Naive thymus-derived CD4-positive, alpha-beta T cell (primary cell): ENCODE data around the gene CCDC102A. TPM values are rescaled to one million over a fixed set of nuclear protein-coding genes. Genes with fewer than 3 reads are reported as not detected.
A peak's percentile ranks its signal among the peaks of the same experiment; 100 is the strongest.

Experiments
- ATAC-seq: fragments of 150-1000 bp; cut with Tn5 transposase; 2 replicates; pipeline ENCODE4 v1.10.0; 2021; ENCODE audit warnings: mild to moderate bottlenecking, moderate library complexity
- CTCF ChIA-PET: fragments of 350-600 bp; sonication (Branson Sonifier 250); formaldehyde crosslinking; loops from one replicate; lab custom pipeline; 2021; ENCODE audit warnings: antibody characterized with exemption; lab: Charles Lee
- POLR2A ChIA-PET: fragments of 350-600 bp; sonication (Branson Sonifier 250); formaldehyde crosslinking; loops from one replicate; lab custom pipeline; 2021; ENCODE audit warnings: antibody characterized with exemption, inconsistent platforms; lab: Charles Lee
- DNase-seq, 9 donors: peaks; one replicate each; pipeline versions ENCODE4 v3.0.0 to v3.0.0-alpha.2; 2020 to 2022; ENCODE audit warnings: mixed read lengths in 1 of 9
- H3K27ac ChIP-seq: one replicate; pipeline ENCODE4 v1.7.0; 2013; ENCODE audit warnings: mild to moderate bottlenecking, low read depth, low read length, moderate library complexity
- H3K27me3 ChIP-seq, 2 donors: one replicate each; pipeline ENCODE4 v1.7.0; 2013; ENCODE audit warnings: low read length in 2 of 2, mild to moderate bottlenecking in 2 of 2, moderate library complexity in 2 of 2; ENCODE audit not compliant: control insufficient read depth in 2 of 2, insufficient read depth in 2 of 2
- H3K36me3 ChIP-seq, 3 experiments: 1 replicate in 2 of 3; 2 replicates in 1 of 3; pipeline ENCODE4 v1.7.0; 2013; ENCODE audit warnings: low read length in 3 of 3, mild to moderate bottlenecking in 3 of 3, moderate library complexity in 1 of 3; ENCODE audit not compliant: insufficient read depth in 3 of 3, control insufficient read depth in 2 of 3
- H3K4me1 ChIP-seq, 2 donors: one replicate each; pipeline ENCODE4 v1.7.0; 2013; ENCODE audit warnings: low read length in 2 of 2, mild to moderate bottlenecking in 2 of 2, moderate library complexity in 1 of 2; ENCODE audit not compliant: control insufficient read depth in 2 of 2, insufficient read depth in 2 of 2
- H3K4me3 ChIP-seq: 2 replicates; pipeline ENCODE4 v1.7.0; 2013; ENCODE audit warnings: mild to moderate bottlenecking, low read length
- H3K9me3 ChIP-seq, 3 experiments: 1 replicate in 2 of 3; 2 replicates in 1 of 3; pipeline ENCODE4 v1.7.0; 2013; ENCODE audit warnings: low read length in 3 of 3; ENCODE audit not compliant: control insufficient read depth in 2 of 3
- H3K27ac Mint-ChIP-seq, 9 donors: one replicate each; pipeline ENCODE4 v1.8.0; 2020 to 2022; ENCODE audit warnings: mixed read lengths in 9 of 9, mild to moderate bottlenecking in 8 of 9, moderate library complexity in 5 of 9, inconsistent platforms in 2 of 9
- H3K27me3 Mint-ChIP-seq, 5 donors: one replicate each; pipeline ENCODE4 v1.8.0; 2021 to 2022; ENCODE audit warnings: mixed read lengths in 5 of 5, mild to moderate bottlenecking in 1 of 5
- H3K36me3 Mint-ChIP-seq, 5 donors: one replicate each; pipeline ENCODE4 v1.8.0; 2020 to 2022; ENCODE audit warnings: mixed read lengths in 5 of 5, mild to moderate bottlenecking in 3 of 5, inconsistent platforms in 1 of 5
- H3K4me1 Mint-ChIP-seq, 7 donors: one replicate each; pipeline ENCODE4 v1.8.0; 2020 to 2022; ENCODE audit warnings: mixed read lengths in 7 of 7, mild to moderate bottlenecking in 3 of 7, inconsistent platforms in 1 of 7
- H3K4me3 Mint-ChIP-seq, 10 donors: one replicate each; pipeline ENCODE4 v1.8.0; 2020 to 2022; ENCODE audit warnings: mild to moderate bottlenecking in 10 of 10, mixed read lengths in 10 of 10, moderate library complexity in 6 of 10, inconsistent platforms in 2 of 10
- H3K9me3 Mint-ChIP-seq, 11 donors: one replicate each; pipeline ENCODE4 v1.8.0; 2020 to 2022; ENCODE audit warnings: mixed read lengths in 11 of 11, mild to moderate bottlenecking in 4 of 11, inconsistent platforms in 1 of 11, moderate library complexity in 1 of 11
- intact Hi-C, 2 donors: fragments of 100-400 bp; cut with micrococcal nuclease; formaldehyde crosslinking; loops; one replicate each; pipeline ENCODE4 v1.15.1; 2023
- polyA plus RNA-seq, 2 donors: library from polyadenylated mRNA; unstranded; fragments of 300-500 nt; fragmentation: Illumina TruSeq; gene quantifications; one replicate each; pipeline ENCODE4 v1.2.3, GENCODE V29; 2021
- total RNA-seq, 6 experiments: library from RNA in 5 of 6; stranded (reverse) in 5 of 6; gene quantifications; 1 replicate in 5 of 6; 2 replicates in 1 of 6; pipeline ENCODE4 v1.2.3 and lab custom pipeline; 2021 to 2026

Gene CCDC102A
- total and polyA plus RNA-seq, 7 experiments from 2014 or later, result 3.0 to 12.7 (median 7.1) TPM

DNA sequence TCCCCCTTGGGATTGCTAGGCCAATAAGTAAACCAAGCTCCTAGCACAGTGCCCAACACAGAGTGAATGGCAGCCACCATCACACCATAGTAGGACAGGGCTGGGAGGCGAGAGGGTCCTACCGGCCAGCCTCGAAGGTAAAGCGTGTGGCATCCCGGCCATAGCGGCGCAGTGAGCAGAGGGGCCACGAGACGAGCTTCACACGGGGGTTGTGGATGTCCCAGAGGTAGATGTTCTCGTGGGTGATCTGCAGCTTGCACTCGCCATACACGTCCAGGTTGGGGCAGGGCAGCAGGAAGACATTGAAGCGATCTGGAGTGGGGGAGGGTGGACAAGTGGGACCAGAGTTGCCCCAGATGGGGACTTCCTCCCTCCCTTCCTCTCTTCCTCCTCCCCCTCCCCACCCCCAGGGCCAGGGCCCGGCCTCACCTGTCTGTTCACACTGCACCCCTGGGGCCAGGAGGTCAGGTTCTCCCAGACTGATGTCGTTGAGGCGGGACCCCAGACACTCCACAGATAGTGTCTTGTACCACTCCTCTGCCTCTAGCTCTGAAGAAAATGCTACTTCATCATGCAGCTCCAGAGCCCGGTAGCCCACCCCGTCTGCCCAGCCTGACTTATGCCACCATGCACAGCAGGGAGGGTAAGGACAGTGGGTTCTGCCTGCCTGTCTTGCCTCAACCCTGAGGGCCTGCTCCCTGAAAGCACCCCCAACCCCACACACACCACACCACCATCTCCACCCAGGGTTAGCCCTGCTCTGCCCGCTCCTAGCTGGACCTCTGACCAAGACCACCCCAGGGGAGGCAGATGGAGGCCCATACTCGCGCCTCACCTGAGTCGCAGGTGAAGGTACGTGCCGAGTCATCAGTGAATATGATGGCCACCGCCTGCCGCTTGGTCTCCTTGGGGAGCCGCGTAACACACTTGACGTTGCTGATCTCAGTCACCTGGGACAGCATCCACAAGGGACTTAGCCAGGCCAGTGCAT lies 61.4 kb downstream of the CCDC102A start:
- Mint-ChIP-seq H3K9me3 (no peaks in the 10 kb centered on the region), H3K4me3 (peak overlapping the region in 1 of 10 donors; percentile 11), H3K27me3 (peaks cover 0 to 2% (median 0%) of the 10 kb centered on the region in 5 donors), H3K27ac (peak overlapping the region in 4 of 9 donors; percentile 34 to 70 (median 43)), H3K4me1 (peaks cover 13 to 26% (median 16%) of the 10 kb centered on the region in 7 donors), H3K36me3 (peaks cover 0 to 13% (median 0%) of the 10 kb centered on the region in 5 donors)
- no peak overlapping the region for H3K4me3 ChIP-seq
- no peaks in the 10 kb centered on the region for H3K27me3 ChIP-seq
- H3K4me1 ChIP-seq, result peaks cover 7 to 8% of the 10 kb centered on the region in 2 donors
- POLR2A ChIA-PET, result interaction anchor here (0.9 to 1.1 kb wide), 2 partner anchors 10 to 13 kb away, joined by 3 read pairs; partner anchors contain the start of gene POLR2C
- no peak for DNase-seq
- peaks cover 5 to 34% (median 5%) of the 10 kb centered on the region in 3 experiments for H3K36me3 ChIP-seq
- intact Hi-C loops, result no loop called here
- H3K9me3 ChIP-seq, result no peaks in the 10 kb centered on the region
- peak overlapping the region; percentile 45 for H3K27ac ChIP-seq
- CTCF ChIA-PET, result interaction anchor here (0.6 to 1.5 kb wide), 5 partner anchors 10 to 45 kb away, joined by 3 to 5 read pairs (median 3); partner anchors contain the start of gene POLR2C
- ATAC-seq, result no peak

DNA sequence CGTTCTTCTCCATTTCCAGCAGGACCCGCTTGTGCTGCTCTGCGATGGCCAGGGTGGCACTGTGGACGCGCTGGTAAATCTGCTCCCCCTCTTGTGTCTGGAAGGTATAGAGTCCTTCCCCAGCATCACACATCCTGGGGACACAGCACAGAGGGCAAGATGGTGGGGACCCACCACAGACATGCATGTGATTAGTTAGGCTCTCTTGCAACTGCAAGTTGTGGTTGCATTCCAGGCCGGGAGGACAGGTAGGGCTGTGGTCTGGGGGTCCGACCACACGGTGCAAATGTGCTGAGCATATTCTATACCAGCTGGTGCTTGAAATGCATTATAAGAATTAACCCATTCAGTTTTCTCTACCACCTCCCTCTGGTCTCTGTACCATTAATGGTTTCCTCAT lies 62.5 kb downstream of the CCDC102A start:
- H3K27ac Mint-ChIP-seq, result peak overlapping the region in 3 of 9 donors; percentile 6 to 50 (median 18)
- POLR2A ChIA-PET, result interaction anchor here (1.1 kb wide), 1 partner anchor 12 kb away, joined by 3 read pairs; the partner anchor contains the start of gene POLR2C
- peaks cover 0 to 20% (median 0%) of the 10 kb centered on the region in 5 donors for H3K36me3 Mint-ChIP-seq
- intact Hi-C loops, result no loop called here
- H3K4me3 ChIP-seq, result no peak overlapping the region
- CTCF ChIA-PET, result interaction anchor here (1.1 to 1.5 kb wide), 2 partner anchors 11 to 12 kb away, joined by 3 to 4 read pairs; partner anchors contain the start of gene POLR2C
- H3K9me3 Mint-ChIP-seq, result no peaks in the 10 kb centered on the region
- ATAC-seq (no peak), DNase-seq (no peak)
- no peak overlapping the region for H3K27ac ChIP-seq
- peaks cover 14 to 45% (median 14%) of the 10 kb centered on the region in 3 experiments for H3K36me3 ChIP-seq
- no peak overlapping the region for H3K4me3 Mint-ChIP-seq
- H3K9me3 ChIP-seq, result no peaks in the 10 kb centered on the region
- no peaks in the 10 kb centered on the region for H3K27me3 Mint-ChIP-seq
- H3K4me1 Mint-ChIP-seq, result peaks cover 9 to 22% (median 14%) of the 10 kb centered on the region in 7 donors
- H3K27me3 ChIP-seq, result no peaks in the 10 kb centered on the region
- H3K4me1 ChIP-seq, result peaks cover 7 to 8% of the 10 kb centered on the region in 2 donors

DNA sequence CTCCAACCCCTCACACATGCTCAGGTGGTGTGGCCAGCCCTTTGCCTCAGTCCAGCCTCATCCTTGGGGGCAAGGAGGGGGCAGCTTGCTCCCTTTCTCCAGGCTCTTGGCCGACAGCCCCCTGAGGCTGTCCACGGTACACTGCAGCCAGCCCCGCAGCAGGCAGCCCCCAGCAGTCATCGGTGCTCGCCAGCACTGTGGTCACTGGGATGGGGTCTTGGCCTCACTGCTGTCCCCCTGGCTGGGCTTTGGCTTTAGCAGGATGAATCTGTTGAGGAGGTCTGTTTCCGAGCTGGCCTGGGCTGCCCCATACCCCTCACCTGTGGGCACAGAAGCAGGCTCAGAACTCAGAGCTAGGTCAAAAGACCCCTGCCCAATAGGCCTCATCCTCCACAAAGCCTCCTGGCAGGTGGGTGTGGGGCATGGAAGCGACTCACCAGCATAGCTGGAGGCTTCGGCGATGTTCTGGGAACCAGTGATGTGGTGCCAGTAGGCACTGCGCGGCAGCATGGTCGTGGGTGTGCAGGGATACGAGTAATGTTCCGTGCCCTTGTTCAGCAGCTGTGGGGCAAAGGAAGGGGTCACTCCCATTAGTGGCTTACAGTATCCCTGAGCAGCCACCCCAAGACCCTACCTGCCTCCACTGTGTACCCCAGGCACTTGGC lies 63.1 kb downstream of the CCDC102A start:
- no peaks in the 10 kb centered on the region for H3K27me3 ChIP-seq
- H3K4me1 ChIP-seq, result peaks cover 7 to 8% of the 10 kb centered on the region in 2 donors
- no peaks in the 10 kb centered on the region for H3K9me3 ChIP-seq
- H3K27ac Mint-ChIP-seq, result no peak overlapping the region
- ATAC-seq (no peak), DNase-seq (no peak)
- H3K4me3 ChIP-seq, result no peak overlapping the region
- intact Hi-C loops, result no loop called here
- H3K4me3 Mint-ChIP-seq, result no peak overlapping the region
- peaks cover 9 to 19% (median 14%) of the 10 kb centered on the region in 7 donors for H3K4me1 Mint-ChIP-seq
- H3K27me3 Mint-ChIP-seq, result no peaks in the 10 kb centered on the region
- ChIA-PET CTCF (interaction anchor here (1.3 to 1.5 kb wide), 2 partner anchors 11 to 173 kb away, joined by 3 to 4 read pairs; partner anchors contain the start of gene POLR2C), POLR2A (no interaction called here)
- no peak overlapping the region for H3K27ac ChIP-seq
- no peaks in the 10 kb centered on the region for H3K9me3 Mint-ChIP-seq
- peaks cover 16 to 51% (median 20%) of the 10 kb centered on the region in 3 experiments for H3K36me3 ChIP-seq
- H3K36me3 Mint-ChIP-seq, result peaks cover 0 to 26% (median 3%) of the 10 kb centered on the region in 5 donors

DNA sequence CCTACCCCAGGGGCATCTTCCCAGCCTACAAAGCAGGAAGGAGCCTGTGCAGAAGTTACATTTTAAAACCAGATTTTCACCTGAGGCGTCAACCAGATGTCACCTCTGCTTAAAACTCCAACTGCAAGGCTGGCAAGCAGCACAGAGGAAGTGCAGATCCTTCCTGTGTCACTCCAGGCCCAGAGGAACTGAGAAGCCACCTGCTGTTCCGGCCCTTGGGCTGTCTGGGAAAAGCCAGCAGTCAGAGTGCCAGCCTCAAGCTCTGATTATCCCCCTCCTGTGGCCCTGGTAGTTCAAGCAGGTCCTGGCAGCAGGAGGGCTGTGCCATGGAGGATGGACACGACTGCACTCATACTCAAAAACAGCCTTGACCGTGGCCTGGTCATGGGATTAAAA lies 63.7 kb downstream of the CCDC102A start:
- DNase-seq (no peak), ATAC-seq (no peak)
- Histone ChIP-seq H3K9me3 (no peaks in the 10 kb centered on the region), H3K27ac (peak overlapping the region; percentile 2), H3K27me3 (no peaks in the 10 kb centered on the region), H3K36me3 (peaks cover 16 to 57% (median 24%) of the 10 kb centered on the region in 3 experiments), H3K4me3 (no peak overlapping the region), H3K4me1 (peaks cover 7 to 8% of the 10 kb centered on the region in 2 donors)
- H3K36me3 Mint-ChIP-seq, result peaks cover 0 to 30% (median 4%) of the 10 kb centered on the region in 5 donors
- intact Hi-C loops, result no loop called here
- POLR2A ChIA-PET, result no interaction called here
- H3K4me1 Mint-ChIP-seq, result peaks cover 11 to 20% (median 15%) of the 10 kb centered on the region in 7 donors
- no peak overlapping the region for H3K4me3 Mint-ChIP-seq
- peak overlapping the region in 3 of 9 donors; percentile 8 to 83 (median 77) for H3K27ac Mint-ChIP-seq
- H3K27me3 Mint-ChIP-seq, result no peaks in the 10 kb centered on the region
- no peaks in the 10 kb centered on the region for H3K9me3 Mint-ChIP-seq
- CTCF ChIA-PET, result interaction anchor here (1.3 kb wide), 1 partner anchor 172 kb away, joined by 3 read pairs; no protein-coding TSS in a partner anchor

DNA sequence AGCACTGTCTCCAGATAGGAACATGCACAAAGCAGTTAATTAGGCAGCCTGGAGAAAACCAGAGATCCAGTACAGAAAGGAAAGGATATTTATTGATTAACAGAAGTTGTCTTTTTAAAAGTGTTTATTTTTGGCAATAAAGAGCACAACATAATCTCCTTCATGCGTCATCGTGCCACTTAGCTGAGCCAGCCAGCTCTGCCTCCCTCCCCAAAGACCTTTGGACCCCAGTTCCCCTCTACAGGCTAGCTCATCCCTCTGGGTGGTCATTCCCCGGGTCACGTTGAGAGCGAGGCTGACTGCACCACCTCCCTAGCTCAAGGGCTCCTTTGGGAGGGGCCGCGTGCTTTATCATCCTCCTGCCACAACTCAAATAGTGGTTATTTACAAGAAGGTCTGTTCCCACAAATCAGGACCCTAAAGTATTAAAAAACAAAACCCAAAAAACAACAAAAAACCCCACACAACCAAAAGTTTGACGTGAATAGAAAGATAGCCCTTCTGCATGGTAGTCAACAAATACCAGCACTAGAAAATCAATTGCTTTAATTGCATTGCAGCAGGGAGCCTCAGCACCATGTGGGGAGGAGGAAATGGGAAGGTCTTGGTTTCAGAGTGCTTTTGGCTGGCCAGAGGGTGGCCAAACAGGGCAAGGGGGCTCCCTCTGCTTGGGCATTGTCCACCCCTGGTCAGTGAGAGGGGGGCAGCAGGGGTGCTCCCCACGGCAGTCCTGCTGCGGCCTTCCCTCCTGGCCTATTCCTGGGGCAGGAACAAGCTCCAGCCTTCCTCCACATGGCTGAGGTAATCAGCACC lies 64.3 kb downstream of the CCDC102A start:
- Histone ChIP-seq H3K4me3 (no peak overlapping the region), H3K9me3 (no peaks in the 10 kb centered on the region), H3K27me3 (no peaks in the 10 kb centered on the region), H3K4me1 (peaks cover 7 to 8% of the 10 kb centered on the region in 2 donors), H3K27ac (peak overlapping the region; percentile 2), H3K36me3 (peaks cover 16 to 63% (median 24%) of the 10 kb centered on the region in 3 experiments)
- H3K4me3 Mint-ChIP-seq, result no peak overlapping the region
- H3K27ac Mint-ChIP-seq, result peak overlapping the region in 5 of 9 donors; percentile 8 to 81 (median 65)
- peaks cover 13 to 19% (median 17%) of the 10 kb centered on the region in 7 donors for H3K4me1 Mint-ChIP-seq
- DNase-seq (no peak), ATAC-seq (no peak)
- no peaks in the 10 kb centered on the region for H3K27me3 Mint-ChIP-seq
- CTCF ChIA-PET, result interaction anchor here (0.6 to 1.3 kb wide), 2 partner anchors 14 to 172 kb away, joined by 3 read pairs; partner anchors contain the start of gene DOK4
- H3K36me3 Mint-ChIP-seq, result peaks cover 0 to 33% (median 5%) of the 10 kb centered on the region in 5 donors
- intact Hi-C loops, result no loop called here
- H3K9me3 Mint-ChIP-seq, result no peaks in the 10 kb centered on the region
- POLR2A ChIA-PET, result interaction anchor here (1.0 to 1.9 kb wide), 3 partner anchors 9 to 15 kb away, joined by 3 to 5 read pairs (median 3); partner anchors contain the start of genes DOK4 and POLR2C
